CD8-positive, alpha-beta memory T cell (primary cell): Measurements from ENCODE around the gene SYNPR. TPM values are rescaled to one million over a fixed set of nuclear protein-coding genes. Genes with fewer than 3 reads are reported as not detected.
"Not testable (repeated sequence)": the region's sequence is repeated elsewhere in the genome, so short reads cannot be mapped to it uniquely, and the experiment has no call there.

Experiments used
- CTCF ChIA-PET: fragments of 350-600 bp; sonication (Branson Sonifier 250); formaldehyde crosslinking; loops from one replicate; lab custom pipeline; 2021; ENCODE audit warnings: antibody characterized with exemption; lab: Charles Lee
- POLR2A ChIA-PET: fragments of 350-600 bp; sonication (Branson Sonifier 250); formaldehyde crosslinking; loops from one replicate; lab custom pipeline; 2021; ENCODE audit warnings: antibody characterized with exemption; lab: Charles Lee
- DNase-seq, 5 donors: peaks; one replicate each; pipeline versions ENCODE4 v3.0.0 to v3.0.0-alpha.2; 2020 to 2022; ENCODE audit warnings: mixed read lengths in 1 of 5
- H3K27ac ChIP-seq: one replicate; pipeline ENCODE4 v1.7.0; 2013; ENCODE audit warnings: low read depth, mild to moderate bottlenecking, low read length, moderate library complexity
- H3K27me3 ChIP-seq: 2 replicates; pipeline ENCODE4 v1.7.0; 2013; ENCODE audit warnings: low read length, mild to moderate bottlenecking; ENCODE audit not compliant: insufficient read depth, poor library complexity, severe bottlenecking
- H3K36me3 ChIP-seq: 2 replicates; pipeline ENCODE4 v1.7.0; 2013; ENCODE audit warnings: mild to moderate bottlenecking, low read length, moderate library complexity; ENCODE audit not compliant: insufficient read depth
- H3K4me1 ChIP-seq: 2 replicates; pipeline ENCODE4 v1.7.0; 2013; ENCODE audit warnings: mild to moderate bottlenecking, low read length, moderate library complexity; ENCODE audit not compliant: insufficient read depth
- H3K4me3 ChIP-seq: 2 replicates; pipeline ENCODE4 v1.7.0; 2013; ENCODE audit warnings: mild to moderate bottlenecking, low read length
- H3K9me3 ChIP-seq: 2 replicates; pipeline ENCODE4 v1.7.0; 2013; ENCODE audit warnings: mild to moderate bottlenecking, low read length
- H3K27ac Mint-ChIP-seq, 8 donors: one replicate each; pipeline ENCODE4 v1.8.0; 2020 to 2021; ENCODE audit warnings: mixed read lengths in 8 of 8, mild to moderate bottlenecking in 6 of 8, inconsistent platforms in 3 of 8, moderate library complexity in 3 of 8
- H3K27me3 Mint-ChIP-seq, 2 donors: one replicate each; pipeline ENCODE4 v1.8.0; 2020 to 2021; ENCODE audit warnings: mixed read lengths in 2 of 2, mild to moderate bottlenecking in 1 of 2, moderate library complexity in 1 of 2
- H3K36me3 Mint-ChIP-seq, 3 donors: one replicate each; pipeline ENCODE4 v1.8.0; 2020 to 2021; ENCODE audit warnings: mixed read lengths in 3 of 3, inconsistent platforms in 1 of 3, mild to moderate bottlenecking in 1 of 3
- H3K4me1 Mint-ChIP-seq, 3 donors: one replicate each; pipeline ENCODE4 v1.8.0; 2020 to 2021; ENCODE audit warnings: mixed read lengths in 3 of 3, inconsistent platforms in 1 of 3, mild to moderate bottlenecking in 1 of 3
- H3K4me3 Mint-ChIP-seq, 7 donors: one replicate each; pipeline ENCODE4 v1.8.0; 2020 to 2021; ENCODE audit warnings: mixed read lengths in 7 of 7, mild to moderate bottlenecking in 6 of 7, moderate library complexity in 4 of 7, inconsistent platforms in 2 of 7
- H3K9me3 Mint-ChIP-seq, 5 donors: one replicate each; pipeline ENCODE4 v1.8.0; 2020 to 2022; ENCODE audit warnings: mixed read lengths in 5 of 5, mild to moderate bottlenecking in 3 of 5, moderate library complexity in 2 of 5, inconsistent platforms in 1 of 5
- polyA plus RNA-seq: library from polyadenylated mRNA; unstranded; fragments of 300-500 nt; fragmentation: Illumina TruSeq; gene quantifications from one replicate; pipeline ENCODE4 v1.2.3, GENCODE V29; 2021
- total RNA-seq, 2 experiments: library from RNA; stranded (reverse); gene quantifications; one replicate each; pipeline ENCODE4 v1.2.3, GENCODE V29; 2021

Gene SYNPR
- total and polyA plus RNA-seq, 3 experiments from 2014 or later = not detected

DNA sequence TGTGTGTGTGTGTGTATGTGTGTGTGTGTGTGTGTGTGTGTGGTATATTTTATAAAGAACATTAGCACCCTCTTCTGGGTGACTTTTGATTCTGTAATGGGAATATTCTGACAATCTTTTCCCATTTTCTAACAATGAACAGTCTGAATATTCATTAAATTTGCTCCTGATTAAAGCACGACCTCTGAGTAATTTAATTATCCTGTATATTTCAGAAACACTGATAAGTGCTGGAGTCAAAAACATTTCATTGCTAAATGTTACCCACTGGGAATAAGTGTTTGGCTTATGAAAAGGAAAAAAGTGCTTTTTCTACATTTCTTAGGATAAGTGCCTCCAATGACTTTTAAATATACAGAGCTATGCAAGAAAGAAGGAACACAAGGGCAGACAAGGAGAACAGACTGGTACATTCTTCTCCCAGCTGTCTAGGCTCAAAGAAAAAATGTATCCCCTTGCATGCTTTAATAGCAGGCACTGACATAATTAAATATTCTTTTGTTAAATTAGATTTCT is 32.3 kb upstream of the SYNPR start:
- no peak overlapping the region for H3K27ac ChIP-seq
- H3K4me1 Mint-ChIP-seq = no peaks in the 10 kb centered on the region
- H3K4me1 ChIP-seq = no peaks in the 10 kb centered on the region
- no peaks in the 10 kb centered on the region for H3K36me3 Mint-ChIP-seq
- H3K27ac Mint-ChIP-seq = no peak overlapping the region
- H3K4me3 ChIP-seq = no peak overlapping the region
- DNase-seq = no peak
- H3K27me3 ChIP-seq = no peaks in the 10 kb centered on the region
- H3K4me3 Mint-ChIP-seq = no peak overlapping the region
- H3K9me3 ChIP-seq = no peaks in the 10 kb centered on the region
- peaks cover 0 to 2% of the 10 kb centered on the region in 2 donors for H3K27me3 Mint-ChIP-seq
- POLR2A ChIA-PET = no interaction called here
- peaks cover 0 to 9% (median 2%) of the 10 kb centered on the region in 5 donors for H3K9me3 Mint-ChIP-seq
- H3K36me3 ChIP-seq = no peaks in the 10 kb centered on the region
- CTCF ChIA-PET = no interaction called here

DNA sequence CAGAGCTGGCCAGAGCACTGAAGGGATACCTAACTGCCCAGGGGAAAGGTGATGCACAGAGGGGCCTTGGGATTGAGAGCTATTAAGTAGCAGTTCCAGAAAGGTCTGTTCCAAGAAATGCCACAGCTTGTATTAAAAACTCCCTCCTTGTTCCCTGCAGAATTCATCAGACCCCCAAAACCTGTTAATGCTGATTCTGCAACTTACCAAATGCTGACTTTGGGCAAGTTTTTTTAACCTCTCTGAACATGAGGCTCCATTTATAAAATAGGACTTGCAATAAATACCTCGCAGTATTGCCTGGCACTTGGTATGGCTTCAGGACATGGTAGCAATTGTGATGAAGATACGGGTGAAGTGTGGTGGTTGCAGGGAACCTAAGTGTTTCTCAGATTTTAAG is 30.1 kb upstream of the SYNPR start:
- CTCF ChIA-PET = no interaction called here
- Histone ChIP-seq H3K36me3 (no peaks in the 10 kb centered on the region), H3K4me3 (no peak overlapping the region), H3K9me3 (no peaks in the 10 kb centered on the region), H3K27ac (no peak overlapping the region), H3K4me1 (no peaks in the 10 kb centered on the region), H3K27me3 (no peaks in the 10 kb centered on the region)
- Mint-ChIP-seq H3K9me3 (peaks cover 0 to 17% (median 2%) of the 10 kb centered on the region in 5 donors), H3K4me1 (no peaks in the 10 kb centered on the region), H3K27me3 (peaks cover 0 to 2% of the 10 kb centered on the region in 2 donors), H3K4me3 (no peak overlapping the region), H3K27ac (no peak overlapping the region), H3K36me3 (no peaks in the 10 kb centered on the region)
- POLR2A ChIA-PET = no interaction called here
- DNase-seq = no peak

DNA sequence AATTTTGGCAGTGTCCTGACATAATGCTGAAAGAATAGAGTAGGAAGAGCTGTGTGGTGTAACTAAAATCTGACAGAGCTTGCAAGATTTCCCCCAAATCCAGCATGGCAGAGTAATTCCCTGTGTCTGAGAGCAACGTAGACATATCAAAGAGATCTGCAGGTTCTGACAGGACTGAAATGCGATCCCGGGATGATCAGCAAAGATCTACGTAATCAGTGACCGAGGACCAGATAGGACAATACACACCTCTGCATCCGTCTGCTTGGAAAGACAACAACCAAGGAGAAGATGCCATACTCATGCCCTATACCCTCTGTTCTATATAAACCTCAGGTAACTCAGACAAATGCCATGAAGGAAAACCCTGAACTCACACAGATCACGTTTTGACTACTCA is 26.6 kb upstream of the SYNPR start:
- Histone ChIP-seq H3K27ac (no peak overlapping the region), H3K4me3 (no peak overlapping the region), H3K4me1 (no peaks in the 10 kb centered on the region), H3K36me3 (no peaks in the 10 kb centered on the region), H3K9me3 (no peaks in the 10 kb centered on the region), H3K27me3 (no peaks in the 10 kb centered on the region)
- no peak for DNase-seq
- Mint-ChIP-seq H3K9me3 (peaks cover 0 to 13% (median 1%) of the 10 kb centered on the region in 5 donors), H3K27ac (no peak overlapping the region), H3K4me1 (no peaks in the 10 kb centered on the region), H3K27me3 (no peaks in the 10 kb centered on the region), H3K4me3 (no peak overlapping the region), H3K36me3 (no peaks in the 10 kb centered on the region)
- ChIA-PET CTCF (no interaction called here), POLR2A (no interaction called here)

DNA sequence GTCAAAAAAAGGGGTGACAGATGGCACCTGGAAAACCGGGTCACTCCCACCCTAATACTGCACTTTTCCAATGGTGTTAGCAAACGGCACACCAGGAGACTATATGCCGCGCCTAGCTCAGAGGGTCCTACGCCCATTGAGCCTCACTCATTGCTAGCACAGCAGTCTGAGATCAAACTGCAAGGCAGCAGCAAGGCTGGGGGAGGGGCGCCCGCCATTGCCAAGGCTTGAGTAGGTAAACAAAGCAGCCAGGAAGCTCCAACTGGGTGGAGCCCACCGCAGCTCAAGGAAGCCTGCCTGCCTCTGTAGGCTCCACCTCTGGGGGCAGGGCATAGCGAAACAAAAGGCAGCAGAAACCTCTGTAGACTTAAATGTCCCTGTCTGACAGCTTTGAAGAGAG is 22.3 kb upstream of the SYNPR start:
- H3K4me3 Mint-ChIP-seq, H3K4me3 ChIP-seq, H3K4me1 ChIP-seq, H3K36me3 ChIP-seq, CTCF ChIA-PET, H3K27me3 Mint-ChIP-seq, H3K9me3 Mint-ChIP-seq, H3K27me3 ChIP-seq, H3K9me3 ChIP-seq, H3K27ac ChIP-seq, H3K27ac Mint-ChIP-seq, H3K4me1 Mint-ChIP-seq, H3K36me3 Mint-ChIP-seq, POLR2A ChIA-PET, DNase-seq: not testable (repeated sequence)

DNA sequence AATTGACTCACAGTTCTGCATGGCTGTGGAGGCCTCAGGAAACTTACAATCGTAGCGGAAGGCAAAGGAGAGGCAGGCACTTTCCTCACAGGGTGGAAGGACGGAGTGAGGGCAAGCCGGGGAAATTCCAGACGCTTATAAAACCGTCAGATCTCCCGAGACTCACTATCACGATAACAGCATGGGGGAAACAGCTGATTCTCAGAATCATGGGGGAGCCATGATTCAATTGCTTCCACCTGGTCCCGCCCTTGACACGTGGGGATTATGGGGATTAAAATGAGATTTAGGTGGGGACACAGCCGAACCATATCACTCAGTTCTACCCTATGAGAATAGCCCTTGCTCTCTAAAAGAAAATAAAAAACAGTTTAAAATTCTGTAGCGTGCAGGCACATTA is 13.4 kb upstream of the SYNPR start:
- Histone ChIP-seq H3K27ac (no peak overlapping the region), H3K27me3 (no peaks in the 10 kb centered on the region), H3K9me3 (no peaks in the 10 kb centered on the region), H3K4me3 (no peak overlapping the region), H3K4me1 (no peaks in the 10 kb centered on the region), H3K36me3 (no peaks in the 10 kb centered on the region)
- H3K36me3 Mint-ChIP-seq = no peaks in the 10 kb centered on the region
- no peak overlapping the region for H3K27ac Mint-ChIP-seq
- H3K27me3 Mint-ChIP-seq = no peaks in the 10 kb centered on the region
- no peak for DNase-seq
- no peak overlapping the region for H3K4me3 Mint-ChIP-seq
- no peaks in the 10 kb centered on the region for H3K4me1 Mint-ChIP-seq
- ChIA-PET POLR2A (no interaction called here), CTCF (no interaction called here)
- peaks cover 0 to 8% (median 1%) of the 10 kb centered on the region in 5 donors for H3K9me3 Mint-ChIP-seq

DNA sequence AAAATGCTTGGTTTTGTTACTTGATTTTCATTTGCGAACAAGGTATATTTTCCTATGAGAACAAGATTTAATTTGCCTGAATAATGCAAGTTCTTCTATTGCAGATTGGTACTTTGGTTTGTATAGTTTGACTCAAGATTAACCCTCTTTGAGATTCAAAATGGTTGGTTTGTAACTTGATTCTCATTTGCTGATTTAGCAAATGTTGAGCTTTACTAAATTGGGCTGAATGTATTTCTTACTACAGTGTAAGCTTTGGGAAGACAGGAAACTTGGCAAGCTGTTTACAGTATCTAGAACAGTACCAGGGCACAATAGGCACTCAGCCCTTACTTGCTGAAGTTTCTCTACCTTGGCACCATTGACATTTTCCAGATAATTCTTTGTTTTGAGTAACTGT is 3.7 kb upstream of the SYNPR start:
- no peaks in the 10 kb centered on the region for H3K36me3 ChIP-seq
- H3K36me3 Mint-ChIP-seq = no peaks in the 10 kb centered on the region
- POLR2A ChIA-PET = no interaction called here

DNA sequence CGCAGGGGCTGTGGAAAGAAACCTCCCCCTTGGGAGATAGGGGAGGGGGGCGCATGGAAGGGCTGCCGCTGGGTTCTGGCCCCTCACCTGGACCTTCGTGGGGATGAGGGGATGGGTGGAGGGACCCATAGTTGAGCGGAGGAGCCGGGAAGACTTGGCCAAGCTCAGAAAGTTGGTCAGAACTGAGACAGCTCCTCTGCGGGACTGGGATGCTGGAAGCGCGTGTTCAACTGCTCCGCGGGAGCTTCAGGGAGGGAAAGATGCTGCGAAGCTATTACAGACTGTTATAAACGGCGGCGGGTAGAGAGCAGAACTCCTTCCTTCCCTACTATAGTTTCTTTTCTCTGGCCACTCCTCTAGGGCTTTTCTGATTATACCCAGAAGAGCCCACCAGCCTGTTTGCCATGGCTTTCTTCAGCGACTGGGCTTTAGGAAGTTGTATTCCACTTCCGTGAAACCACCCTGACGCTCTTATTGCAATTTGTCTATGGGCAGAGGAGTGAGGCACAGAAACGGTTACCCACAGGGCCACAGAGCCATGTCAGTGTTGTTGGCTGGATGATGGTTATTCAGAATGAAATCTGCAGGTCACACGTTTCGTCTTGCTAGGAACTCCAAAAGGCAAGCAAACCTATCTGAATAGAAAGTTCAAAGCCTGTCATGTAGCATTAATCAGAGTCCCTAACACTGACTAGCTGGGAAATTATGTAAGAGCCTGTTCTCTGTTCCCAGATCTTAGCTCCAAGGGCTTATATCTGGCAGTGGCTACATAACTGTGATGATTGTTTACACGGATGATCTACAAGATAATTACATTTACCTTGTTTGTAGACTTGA is 1.1 kb downstream of the SYNPR start:
- H3K36me3 ChIP-seq = no peaks in the 10 kb centered on the region
- no peak overlapping the region for H3K27ac ChIP-seq
- peaks cover 17 to 25% of the 10 kb centered on the region in 2 donors for H3K27me3 Mint-ChIP-seq
- H3K9me3 ChIP-seq = no peaks in the 10 kb centered on the region
- H3K4me3 Mint-ChIP-seq = no peak overlapping the region
- no peak overlapping the region for H3K27ac Mint-ChIP-seq
- POLR2A ChIA-PET = no interaction called here
- DNase-seq = no peak
- H3K27me3 ChIP-seq = no peaks in the 10 kb centered on the region
- H3K4me1 ChIP-seq = no peaks in the 10 kb centered on the region
- H3K9me3 Mint-ChIP-seq = peaks cover 0 to 13% (median 3%) of the 10 kb centered on the region in 5 donors
- no peak overlapping the region for H3K4me3 ChIP-seq
- H3K36me3 Mint-ChIP-seq = no peaks in the 10 kb centered on the region
- no peaks in the 10 kb centered on the region for H3K4me1 Mint-ChIP-seq
- CTCF ChIA-PET = no interaction called here

More for the DNA sequence above, 3.7 kb upstream of the SYNPR start:
- no peaks in the 10 kb centered on the region for H3K4me1 Mint-ChIP-seq
- Histone ChIP-seq H3K27me3 (no peaks in the 10 kb centered on the region), H3K4me1 (no peaks in the 10 kb centered on the region), H3K27ac (no peak overlapping the region), H3K9me3 (no peaks in the 10 kb centered on the region), H3K4me3 (no peak overlapping the region)
- peaks cover 0 to 15% (median 5%) of the 10 kb centered on the region in 5 donors for H3K9me3 Mint-ChIP-seq
- no peak for DNase-seq
- CTCF ChIA-PET = no interaction called here
- peak overlapping the region in 1 of 8 donors; percentile 64 for H3K27ac Mint-ChIP-seq
- no peak overlapping the region for H3K4me3 Mint-ChIP-seq
- peaks cover 14 to 19% of the 10 kb centered on the region in 2 donors for H3K27me3 Mint-ChIP-seq

DNA sequence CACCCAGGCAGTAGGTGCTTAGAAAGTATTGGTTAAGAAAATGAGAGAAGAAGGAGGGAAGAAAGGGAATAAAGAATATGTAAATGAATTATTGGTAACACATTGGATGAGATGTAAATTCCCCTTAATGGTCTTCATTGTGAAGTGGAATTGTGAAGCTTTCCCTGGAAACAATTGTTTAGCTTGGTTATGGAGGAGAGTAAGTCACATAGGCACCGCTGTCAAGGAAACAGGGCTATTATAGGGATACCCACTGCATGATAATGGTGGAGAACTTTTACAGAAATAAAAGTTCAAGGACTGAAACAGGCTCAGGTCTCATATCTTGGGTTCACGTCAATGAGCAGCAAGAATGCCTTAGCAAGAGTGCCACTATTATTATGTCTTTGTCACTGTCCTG is 9.5 kb downstream of the SYNPR start:
- no peak overlapping the region for H3K27ac ChIP-seq
- Mint-ChIP-seq H3K9me3 (peaks cover 0 to 6% (median 2%) of the 10 kb centered on the region in 5 donors), H3K27ac (no peak overlapping the region), H3K36me3 (no peaks in the 10 kb centered on the region), H3K4me3 (no peak overlapping the region), H3K4me1 (no peaks in the 10 kb centered on the region), H3K27me3 (no peaks in the 10 kb centered on the region)
- no peaks in the 10 kb centered on the region for H3K36me3 ChIP-seq
- POLR2A ChIA-PET = no interaction called here
- H3K9me3 ChIP-seq = no peaks in the 10 kb centered on the region
- no peaks in the 10 kb centered on the region for H3K27me3 ChIP-seq
- no peaks in the 10 kb centered on the region for H3K4me1 ChIP-seq
- DNase-seq = no peak
- CTCF ChIA-PET = no interaction called here
- no peak overlapping the region for H3K4me3 ChIP-seq
